ENCODE results near the gene MUC7.

The MUC7 gene

DNA sequence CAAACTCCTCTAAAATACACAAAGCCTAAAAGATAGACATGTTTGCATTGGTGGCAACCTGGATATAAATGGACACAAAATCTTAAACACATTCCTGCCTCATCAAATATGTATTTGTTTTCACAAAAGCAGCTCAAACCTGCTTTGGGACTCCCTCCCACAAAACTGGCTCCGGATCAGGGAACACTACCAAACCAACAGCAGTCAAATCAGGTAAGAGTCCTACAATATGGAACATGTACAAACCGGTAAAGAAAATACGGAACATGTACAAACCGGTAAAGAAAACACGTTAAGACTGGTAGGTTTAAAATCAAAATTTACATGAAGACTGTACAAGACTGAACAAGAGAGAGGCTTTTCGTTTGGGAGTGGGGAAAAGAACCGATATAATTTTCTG, 50.6 kb downstream of the MUC7 start:
- no peak for TF ChIP-seq CTCF (conservative IDR thresholded peaks at IDR 0.05; ENCODE audit: control insufficient read depth, insufficient read depth, low read depth, low read length)
- no peak for DNase-seq (ENCODE audit: low read depth)
- H3K4me3 ChIP-seq (ENCODE audit: control insufficient read depth, low read depth, low read length) = no peak overlapping the region

- no peak for TF ChIP-seq CTCF (conservative IDR thresholded peaks at IDR 0.05; ENCODE audit: control insufficient read depth, insufficient read depth, low read depth, low read length)
- DNase-seq (ENCODE audit: low read depth) = no peak
Measured at GRCh38 chr4:70530997-70531396, 59.0 kb downstream of the MUC7 start.

GRCh38 chr4:70531981-70532380, 60.0 kb downstream of the MUC7 start:
- DNase-seq (ENCODE audit: low read depth) = no peak
- no peak overlapping the region for H3K4me3 ChIP-seq (ENCODE audit: control insufficient read depth, low read depth, low read length)
- peak; percentile 12 for TF ChIP-seq CTCF (conservative IDR thresholded peaks at IDR 0.05; ENCODE audit: control insufficient read depth, insufficient read depth, low read depth, low read length)

More at GRCh38 chr4:70530997-70531396, 59.0 kb downstream of the MUC7 start:
- no peak overlapping the region for H3K4me3 ChIP-seq (ENCODE audit: control insufficient read depth, low read depth, low read length)

Measured in fibroblast of mammary gland (primary cell).